HEK293T (cell line): Measurements from ENCODE around the gene ZNF488.

Experiments
- BHLHE40 ChIP-seq: fragments of 450-650 bp; IDR thresholded peaks from 2 replicates; pipeline ENCODE4 v1.6.1; 2016; ENCODE audit warnings: mild to moderate bottlenecking, moderate library complexity, borderline replicate concordance
- ELF4 ChIP-seq: fragments of 450-650 bp; IDR thresholded peaks from 2 replicates; pipeline ENCODE4 v1.6.1; 2017; ENCODE audit warnings: antibody characterized with exemption
- NFRKB ChIP-seq: fragments of 450-650 bp; IDR thresholded peaks from 2 replicates; pipeline ENCODE4 v1.6.1; 2016; ENCODE audit warnings: mild to moderate bottlenecking, moderate library complexity
- SP1 ChIP-seq: fragments of 450-650 bp; IDR thresholded peaks from 2 replicates; pipeline ENCODE4 v1.6.1; 2017
- ZNF384 ChIP-seq: fragments of 450-650 bp; IDR thresholded peaks from 2 replicates; pipeline ENCODE4 v1.6.1; 2016

GRCh38 chr10:47357911-47358310 lies 26.2 kb downstream of the ZNF488 start:
- TF ChIP-seq BHLHE40 (no peak), ZNF384 (no peak), NFRKB (no peak), SP1 (no peak), ELF4 (no peak)
